GM12878 (cell line): ENCODE data around the gene GIPC1.

Experiments
- CTCF ChIP-seq, 3 experiments: IDR thresholded peaks in 2 of 3; conservative IDR thresholded peaks in 1 of 3; 2 replicates each; pipeline ENCODE4 v1.5.1; 2011; ENCODE audit warnings: low read depth in 3 of 3, low read length in 3 of 3, mild to moderate bottlenecking in 3 of 3, control low read depth in 2 of 3, moderate library complexity in 2 of 3, inconsistent platforms in 1 of 3, mixed read lengths in 1 of 3; ENCODE audit not compliant: control insufficient read depth in 2 of 3, insufficient read depth in 1 of 3; ENCODE audit errors: extremely low read depth in 1 of 3
- EGR1 ChIP-seq, 2 experiments: IDR thresholded peaks; 1 replicate in 1 of 2; 2 replicates in 1 of 2; pipeline ENCODE4 v1.6.1; 2011 to 2012; ENCODE audit warnings: low read depth in 2 of 2, low read length in 2 of 2, borderline replicate concordance in 1 of 2, mild to moderate bottlenecking in 1 of 2, moderate library complexity in 1 of 2
- ESRRA ChIP-seq: IDR thresholded peaks from 2 replicates; pipeline ENCODE4 v1.6.1; 2012; ENCODE audit warnings: mild to moderate bottlenecking, low read length, improper control_type of control experiment
- ETV6 ChIP-seq, 2 experiments: fragments of 450-650 bp in 1 of 2; IDR thresholded peaks in 1 of 2; conservative IDR thresholded peaks in 1 of 2; 2 replicates each; pipeline ENCODE4 v1.6.1; 2014; ENCODE audit warnings: antibody characterized with exemption in 1 of 2, borderline replicate concordance in 1 of 2, low read depth in 1 of 2, mild to moderate bottlenecking in 1 of 2, moderate library complexity in 1 of 2
- EZH2 ChIP-seq: IDR thresholded peaks from 2 replicates; pipeline ENCODE4 v1.6.1; 2012; ENCODE audit warnings: low read depth, mild to moderate bottlenecking, control low read depth, inconsistent platforms, low read length, borderline replicate concordance; ENCODE audit not compliant: control insufficient read depth
- FOS ChIP-seq: IDR thresholded peaks from 3 replicates; pipeline ENCODE4 v1.6.1; 2011; ENCODE audit warnings: borderline replicate concordance; ENCODE audit not compliant: insufficient read length; ENCODE audit errors: extremely low read depth
- JUND ChIP-seq: IDR thresholded peaks from 2 replicates; pipeline ENCODE4 v1.6.1; 2012; ENCODE audit warnings: low read depth, mild to moderate bottlenecking, low read length, improper control_type of control experiment, moderate library complexity
- KDM1A ChIP-seq: fragments of 200-600 bp; sonication (generic); IDR thresholded peaks from 2 replicates; pipeline ENCODE4 v1.6.1; 2016; ENCODE audit warnings: borderline replicate concordance
- MLLT1 ChIP-seq: fragments of 450-650 bp; IDR thresholded peaks from 2 replicates; pipeline ENCODE4 v1.6.1; 2016; ENCODE audit warnings: mild to moderate bottlenecking
- POLR2A ChIP-seq: IDR thresholded peaks from 2 replicates; pipeline ENCODE4 v1.6.1; 2011; ENCODE audit warnings: low read depth, mild to moderate bottlenecking, low read length
- POLR2AphosphoS5 ChIP-seq: IDR thresholded peaks from 2 replicates; pipeline ENCODE4 v1.6.1; 2011; ENCODE audit warnings: mild to moderate bottlenecking, low read length, inconsistent platforms
- TAF1 ChIP-seq: IDR thresholded peaks from 2 replicates; pipeline ENCODE4 v1.6.1; 2011; ENCODE audit warnings: mild to moderate bottlenecking, low read depth, low read length, borderline replicate concordance
- ZNF384 ChIP-seq: IDR thresholded peaks from 2 replicates; pipeline ENCODE4 v1.6.1; 2012; ENCODE audit warnings: low read depth, mild to moderate bottlenecking, low read length, improper control_type of control experiment, borderline replicate concordance

GRCh38 chr19:14514215-14514863 lies 18.4 kb upstream of the GIPC1 start:
- no peak for TF ChIP-seq KDM1A
- peak; percentile 25 for TF ChIP-seq POLR2A
- no peak for TF ChIP-seq ESRRA
- no peak for TF ChIP-seq ETV6 (conservative IDR thresholded peaks at IDR 0.05 in 1 of 2, IDR thresholded peaks at IDR 0.05 in 1 of 2; ENCODE audit: borderline replicate concordance in 1 of 2, low read depth in 1 of 2)
- TF ChIP-seq EGR1 (IDR thresholded peaks at IDR 0.05; ENCODE audit: borderline replicate concordance in 1 of 2, low read depth in 2 of 2, low read length in 2 of 2), result no peak
- no peak for TF ChIP-seq CTCF (IDR thresholded peaks at IDR 0.05 in 2 of 3, conservative IDR thresholded peaks at IDR 0.05 in 1 of 3; ENCODE audit: control insufficient read depth in 2 of 3, extremely low read depth in 1 of 3, insufficient read depth in 1 of 3, low read depth in 3 of 3, low read length in 3 of 3)
- no peak for TF ChIP-seq MLLT1
- peak; percentile 21; the same call in 1 of the 2 replicates for TF ChIP-seq POLR2AphosphoS5
- TF ChIP-seq ZNF384, result no peak
- TF ChIP-seq TAF1, result no peak
- no peak for TF ChIP-seq JUND
- TF ChIP-seq FOS, result no peak
- no peak for TF ChIP-seq EZH2
